A549 (cell line): ENCODE results near the gene IL3.

ENCODE experiments used
- CEBPB ChIP-seq, 2 experiments: fragments of >200 bp in 1 of 2; sonication (Bioruptor Twin) in 1 of 2; formaldehyde crosslinking in 1 of 2; IDR thresholded peaks; 2 replicates each; pipeline ENCODE4 v1.6.1; 2012 to 2016
- CTCF ChIP-seq: fragments of >200 bp; sonication (Bioruptor Twin); formaldehyde crosslinking; IDR thresholded peaks from 3 replicates; pipeline ENCODE4 v1.5.1; 2016
- RARB ChIP-seq: fragments of 250-450 bp; sonication (Bioruptor Pico); IDR thresholded peaks from 2 replicates; pipeline ENCODE4 v1.8.0; 2021; ENCODE audit warnings: mild to moderate bottlenecking, moderate library complexity

GRCh38 chr5:132059043-132059695 is 1.3 kb upstream of the IL3 start:
- no peak for TF ChIP-seq CTCF
- TF ChIP-seq CEBPB (IDR thresholded peaks at IDR 0.05), result no peak
- TF ChIP-seq RARB (CRISPR knock-in tag), result no peak
